Fibroblast of skin of left quadriceps (primary cell): Measurements from ENCODE around the gene ARL5A.

Experiments used
- DNase-seq, 2 experiments: peaks; one replicate each; pipeline ENCODE4 v3.0.0-alpha.2; 2013; ENCODE audit warnings: low read depth in 2 of 2

ARL5A gene

GRCh38 chr2:151840216-151841046, 12.2 kb upstream of the ARL5A start:
- no peak for DNase-seq

DNA sequence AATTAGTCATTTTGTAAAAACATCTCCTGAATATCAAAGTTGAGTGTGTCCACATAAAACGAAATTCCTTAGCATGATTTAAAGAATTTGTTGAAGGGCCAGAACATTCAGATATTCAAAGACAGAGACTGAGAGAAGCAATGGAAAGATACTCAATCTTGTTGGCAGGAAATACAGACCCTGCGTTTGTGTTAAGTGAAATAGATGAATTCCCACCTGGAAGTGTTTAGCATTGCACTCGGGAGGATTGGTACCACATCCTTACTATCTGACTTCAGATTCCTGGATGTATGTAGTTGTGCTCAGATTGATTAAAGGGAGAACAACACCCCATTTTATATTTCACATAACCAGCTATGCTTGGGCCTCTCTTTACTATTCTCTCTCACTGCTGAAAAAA, 9.7 kb upstream of the ARL5A start:
- DNase-seq: no peak

- DNase-seq: no peak
Observed at GRCh38 chr2:151833984-151834383, 5.8 kb upstream of the ARL5A start.

DNA sequence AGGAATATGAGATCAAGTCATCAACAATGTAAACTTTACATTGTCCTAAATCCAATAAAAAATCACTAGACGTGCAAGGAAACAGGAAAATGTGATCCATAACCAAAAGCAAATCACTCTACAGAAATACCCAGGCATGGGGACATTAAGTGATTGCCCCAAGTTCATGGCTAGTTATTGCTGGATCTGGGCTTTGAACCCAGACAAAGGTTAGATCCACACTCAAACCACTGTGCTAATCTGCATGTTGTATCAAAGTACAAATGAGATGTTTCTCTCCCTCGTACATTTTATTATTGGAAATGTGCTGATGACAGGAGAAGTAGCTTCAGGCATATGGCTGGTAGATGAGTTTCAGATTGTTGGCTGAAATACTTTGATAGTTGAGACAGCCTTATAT, 2.7 kb upstream of the ARL5A start:
- no peak for DNase-seq

- no peak for DNase-seq
Observed at GRCh38 chr2:151828890-151829324, 686 bp upstream of the ARL5A start.

- DNase-seq: no peak
Observed at GRCh38 chr2:151827564-151828142, 568 bp downstream of the ARL5A start.

GRCh38 chr2:151826737-151827157, 1.5 kb downstream of the ARL5A start:
- no peak for DNase-seq

DNA sequence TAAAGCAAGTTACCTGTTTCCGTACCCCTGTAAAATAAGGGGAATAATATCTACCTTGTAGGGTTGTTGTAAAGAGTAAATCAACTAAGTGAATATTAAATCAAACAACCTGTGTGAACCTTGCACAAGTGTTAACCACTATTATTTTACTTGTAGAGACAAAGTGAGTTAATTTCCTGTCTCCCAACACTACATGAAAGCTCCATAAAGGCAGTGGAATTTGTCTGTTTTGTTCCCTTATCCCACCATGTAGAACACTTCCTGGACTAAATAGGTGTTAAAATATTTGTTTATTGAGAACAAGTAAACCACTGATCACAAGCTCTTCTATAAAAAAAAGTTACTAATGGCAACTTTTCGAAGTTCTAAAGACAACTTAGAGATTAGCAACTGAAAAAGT, 3.3 kb downstream of the ARL5A start:
- DNase-seq: no peak

DNA sequence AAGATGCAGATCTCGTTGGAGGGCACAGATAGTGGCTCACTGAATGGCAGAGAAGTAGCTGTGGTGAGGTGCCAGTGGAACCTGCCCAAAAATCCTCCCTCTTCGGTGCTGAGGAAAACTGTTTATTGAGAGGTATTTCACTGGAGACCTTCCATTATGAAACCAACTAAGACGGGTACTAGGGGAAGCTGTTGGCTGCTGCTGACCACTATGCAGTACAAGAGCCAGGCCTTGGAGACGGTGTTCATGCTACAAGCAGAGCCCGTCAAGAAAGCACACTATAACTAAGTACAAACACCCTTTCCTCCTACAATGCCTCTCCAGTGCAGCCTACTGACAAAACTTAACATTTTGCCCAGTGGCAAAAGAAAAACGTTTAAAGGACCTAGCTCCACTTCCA, 4.6 kb downstream of the ARL5A start:
- no peak for DNase-seq

- no peak for DNase-seq
Observed at GRCh38 chr2:151819920-151820319, 8.3 kb downstream of the ARL5A start.

DNA sequence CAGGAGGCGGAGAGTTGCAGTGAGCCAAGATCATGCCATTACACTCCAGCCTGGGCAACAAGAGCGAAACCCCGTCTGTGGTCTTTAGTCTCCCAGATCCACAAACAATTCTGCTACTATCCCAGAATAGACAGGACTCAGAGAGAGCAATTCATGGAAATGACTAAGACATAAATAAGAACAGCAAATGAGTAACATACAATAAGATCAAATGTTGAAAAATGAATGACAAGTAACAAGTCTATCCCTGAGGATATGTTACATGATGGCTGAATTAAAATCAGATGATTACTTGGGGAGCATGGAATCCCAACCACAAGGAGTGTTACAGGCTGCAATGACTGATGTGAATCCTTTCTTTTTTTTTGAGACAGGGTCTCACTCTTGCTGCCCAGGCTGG, 10.3 kb downstream of the ARL5A start:
- DNase-seq: no peak

- DNase-seq: no peak
Observed at GRCh38 chr2:151816843-151817242, 11.4 kb downstream of the ARL5A start.

DNA sequence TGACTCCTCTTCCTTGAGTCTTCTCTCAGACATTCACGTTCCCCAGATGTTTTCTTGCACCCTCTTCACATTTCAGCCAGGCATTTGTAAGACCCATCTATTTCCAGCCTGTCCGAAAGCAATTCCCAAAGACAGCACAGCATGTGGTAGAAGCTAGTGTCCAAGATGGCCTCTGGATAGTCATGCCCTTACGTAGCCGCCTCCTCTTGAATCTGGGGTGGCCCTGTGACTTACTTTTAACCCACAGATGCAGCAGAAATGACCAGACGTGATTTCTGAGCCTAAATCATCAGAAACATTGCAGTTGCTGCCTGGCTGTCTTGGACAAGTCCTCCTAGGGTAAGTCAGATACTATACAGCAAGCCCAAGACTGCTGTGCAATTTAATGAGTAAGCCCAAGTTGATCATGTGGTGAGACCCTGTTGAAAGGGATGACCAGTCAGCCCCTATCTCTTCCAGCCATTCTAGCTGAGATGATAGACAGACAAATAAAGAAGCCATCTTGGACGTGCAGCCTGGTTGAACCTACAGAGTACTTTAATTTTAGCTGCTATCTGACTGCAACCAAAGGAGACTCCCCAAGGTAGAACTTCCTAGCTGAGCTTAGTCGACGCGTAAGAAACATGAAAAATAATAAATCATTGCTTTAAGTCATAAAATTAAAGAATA, 12.3 kb downstream of the ARL5A start:
- DNase-seq: no peak

DNA sequence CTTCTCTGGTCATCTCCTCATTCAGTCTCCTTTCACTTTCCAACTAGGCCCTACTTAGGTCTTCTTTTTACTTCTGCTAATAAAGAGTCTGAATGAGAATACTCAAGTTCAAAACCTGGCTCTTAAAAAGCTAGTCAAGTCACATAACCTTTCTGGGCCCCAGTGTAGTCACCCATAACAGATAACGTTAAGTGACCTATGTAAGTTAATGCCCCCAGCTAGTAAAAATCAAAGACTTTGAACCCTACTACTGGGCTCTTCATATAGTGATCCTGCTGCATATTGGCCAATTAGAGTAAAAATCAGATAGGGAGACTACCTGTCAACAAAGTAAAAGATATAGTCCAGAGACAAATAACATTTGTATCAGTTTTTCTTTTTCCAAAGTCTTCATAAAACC, 17.7 kb downstream of the ARL5A start:
- DNase-seq: no peak

DNA sequence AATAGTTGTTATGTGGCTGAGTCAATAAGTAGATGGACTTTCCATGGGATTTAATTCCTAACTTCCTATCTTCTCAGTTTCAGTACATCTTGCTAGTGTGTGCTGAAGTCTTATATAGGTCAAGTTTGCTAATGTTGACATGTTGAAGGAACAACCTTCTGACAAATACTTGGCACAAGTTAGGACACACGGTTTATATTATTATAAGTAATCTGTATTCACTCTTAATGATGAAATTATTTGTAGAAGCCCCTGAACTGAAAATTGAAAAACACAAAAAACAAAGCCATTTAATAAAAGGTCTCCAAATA, 19.2 kb downstream of the ARL5A start:
- DNase-seq: no peak

- no peak for DNase-seq
Observed at GRCh38 chr2:151808258-151809072, 19.8 kb downstream of the ARL5A start.

DNA sequence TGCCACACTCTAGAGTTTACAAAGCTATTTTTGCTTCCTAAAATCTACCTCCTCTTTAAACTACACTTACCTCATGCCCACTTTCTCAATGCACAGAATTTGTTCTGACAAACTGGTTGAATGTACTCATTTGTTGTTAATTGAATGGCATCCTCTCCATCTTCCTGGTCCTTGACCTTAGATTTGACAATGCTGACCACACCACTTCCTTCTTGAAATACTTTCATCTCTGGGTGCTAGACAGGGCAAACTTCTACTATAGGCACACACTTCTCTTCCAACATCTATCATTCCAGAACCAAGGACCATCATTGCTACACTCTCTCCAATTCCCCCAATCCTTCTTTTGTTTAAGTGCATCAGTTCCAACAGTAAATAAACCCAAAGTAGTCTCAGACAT, 22.3 kb downstream of the ARL5A start:
- no peak for DNase-seq

GRCh38 chr2:151805343-151805742, 22.9 kb downstream of the ARL5A start:
- no peak for DNase-seq

GRCh38 chr2:151803811-151804210, 24.4 kb downstream of the ARL5A start:
- no peak for DNase-seq

DNA sequence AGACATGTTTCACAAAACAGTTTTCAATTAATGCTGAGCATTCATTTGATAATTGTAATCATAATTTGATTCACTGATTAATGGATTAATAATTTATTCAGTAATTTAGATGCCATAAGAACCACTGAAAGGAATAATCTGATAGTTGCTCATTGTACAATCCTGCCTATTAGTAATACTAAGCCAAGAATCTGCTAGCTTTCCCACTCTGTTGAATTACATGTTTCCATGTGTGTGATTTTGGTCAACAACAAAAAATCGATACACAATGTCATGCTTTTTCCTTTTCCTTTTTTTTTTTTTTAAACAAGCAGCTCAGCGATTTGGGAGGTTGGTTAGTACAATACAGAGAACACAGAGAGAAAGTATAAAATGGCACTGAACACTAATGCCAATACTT, 25.9 kb downstream of the ARL5A start:
- DNase-seq: no peak

GRCh38 chr2:151799886-151800292, 28.3 kb downstream of the ARL5A start:
- DNase-seq: no peak

DNA sequence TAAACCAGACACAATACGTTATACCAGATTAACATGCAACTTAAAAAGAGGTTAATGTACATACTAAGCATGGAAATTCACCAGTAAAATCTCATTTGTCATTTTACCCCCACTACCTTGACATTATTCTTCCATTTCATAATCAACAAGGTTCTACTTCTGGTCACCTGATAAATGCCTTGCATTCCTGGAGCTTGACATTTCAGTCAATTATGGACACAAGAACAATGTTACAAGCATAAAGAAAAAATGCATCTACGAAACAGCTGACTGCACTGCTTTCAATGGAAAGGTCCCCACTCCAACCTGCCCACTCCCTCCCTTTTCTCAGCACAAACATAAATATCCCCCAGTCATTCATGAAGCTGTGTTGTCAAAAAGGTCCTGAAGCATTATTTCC, 31.4 kb downstream of the ARL5A start:
- no peak for DNase-seq
